NCI-H1092 treated with DMSO at 0.1 percent for 48 hours (cell line): ENCODE measurements around the gene DAGLA.

Source experiments
- DNase-seq: peaks from one replicate; lab custom pipeline; 2025; lab: John Stamatoyannopoulos, UW

DAGLA gene

GRCh38 chr11:61765550-61766253, 85.5 kb downstream of the DAGLA start:
- no peak for DNase-seq

GRCh38 chr11:61766353-61766841, 86.2 kb downstream of the DAGLA start:
- no peak for DNase-seq

GRCh38 chr11:61768376-61769076, 88.3 kb downstream of the DAGLA start:
- DNase-seq, result no peak

- no peak for DNase-seq
Observed at GRCh38 chr11:61769169-61769920, 89.2 kb downstream of the DAGLA start.

- no peak for DNase-seq
Observed at GRCh38 chr11:61769946-61770683, 89.9 kb downstream of the DAGLA start.

DNA sequence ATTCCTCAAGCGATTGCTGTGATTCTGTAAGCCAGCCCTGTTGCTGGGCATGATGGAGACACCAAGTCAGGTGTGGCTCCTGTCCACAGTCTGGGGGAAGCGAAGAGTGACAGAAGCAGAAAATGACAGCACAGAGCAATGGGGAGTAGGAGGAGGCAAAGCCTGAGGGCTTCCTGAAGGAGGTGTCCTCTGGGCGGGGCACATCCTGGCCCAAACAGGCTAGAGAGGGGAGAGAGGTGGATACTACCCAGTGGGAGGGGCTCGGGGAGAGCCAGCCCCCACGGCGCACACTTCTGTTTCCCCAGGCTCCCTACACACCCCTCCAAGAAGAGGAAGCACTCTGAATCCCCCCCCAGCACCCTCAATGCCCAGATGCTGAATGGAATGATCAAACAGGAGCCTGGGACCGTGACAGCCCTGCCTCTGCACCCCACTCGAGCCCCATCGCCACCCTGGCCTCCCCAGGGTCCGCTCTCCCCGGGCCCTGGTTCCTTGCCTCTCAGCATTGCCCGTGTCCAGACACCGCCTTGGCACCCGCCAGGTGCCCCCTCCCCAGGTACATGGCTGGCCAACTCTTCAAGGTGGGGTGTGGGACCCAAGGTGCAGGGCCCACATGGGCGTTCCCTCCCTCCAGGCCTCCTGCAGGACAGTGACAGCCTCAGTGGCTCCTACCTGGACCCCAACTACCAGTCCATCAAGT, 91.2 kb downstream of the DAGLA start:
- DNase-seq, result no peak

DNA sequence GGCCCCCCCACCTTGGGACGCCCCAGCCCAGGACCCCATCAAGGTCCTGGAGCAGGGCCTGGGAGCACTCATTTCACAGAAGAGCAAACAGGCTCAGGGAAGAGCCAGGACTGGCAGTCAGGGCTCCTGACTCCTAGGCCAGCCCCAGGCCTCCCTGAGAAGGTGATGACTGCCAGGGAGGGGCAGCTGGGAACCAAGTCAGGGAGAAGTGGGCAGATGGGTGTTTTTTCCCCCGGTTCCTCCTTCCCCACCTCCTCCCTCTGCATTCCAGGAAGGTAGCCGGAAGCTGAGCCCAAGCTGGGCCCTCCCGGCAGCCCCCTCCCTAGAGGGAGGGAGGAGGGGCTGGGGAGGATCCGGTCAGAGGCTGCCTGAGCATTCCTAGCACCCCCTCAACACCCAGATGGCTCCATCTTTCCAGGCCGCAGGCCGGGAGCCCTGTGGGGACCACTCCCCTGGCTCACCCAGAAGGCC, 91.8 kb downstream of the DAGLA start:
- DNase-seq, result no peak

DNA sequence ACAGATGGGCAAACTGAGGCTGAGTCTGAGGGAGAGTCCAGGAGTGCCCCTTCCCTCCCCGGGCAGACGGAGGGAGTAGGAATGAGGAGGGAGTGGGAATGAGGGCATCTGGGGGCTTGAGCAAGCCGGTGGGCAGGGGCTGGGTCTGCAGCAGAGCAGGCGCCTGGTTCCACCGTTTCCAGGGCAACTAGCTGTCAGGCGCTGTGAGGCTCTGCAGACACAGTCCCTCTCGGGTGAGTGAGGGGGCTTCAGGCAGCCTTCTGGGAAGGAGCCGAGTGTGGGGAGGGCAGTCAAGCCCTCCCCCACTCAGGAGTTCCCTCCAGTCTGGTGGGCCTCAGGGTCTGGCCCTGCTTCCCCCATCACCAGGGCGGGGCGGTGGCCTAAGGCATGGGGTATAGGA, 93.2 kb downstream of the DAGLA start:
- no peak for DNase-seq

DNA sequence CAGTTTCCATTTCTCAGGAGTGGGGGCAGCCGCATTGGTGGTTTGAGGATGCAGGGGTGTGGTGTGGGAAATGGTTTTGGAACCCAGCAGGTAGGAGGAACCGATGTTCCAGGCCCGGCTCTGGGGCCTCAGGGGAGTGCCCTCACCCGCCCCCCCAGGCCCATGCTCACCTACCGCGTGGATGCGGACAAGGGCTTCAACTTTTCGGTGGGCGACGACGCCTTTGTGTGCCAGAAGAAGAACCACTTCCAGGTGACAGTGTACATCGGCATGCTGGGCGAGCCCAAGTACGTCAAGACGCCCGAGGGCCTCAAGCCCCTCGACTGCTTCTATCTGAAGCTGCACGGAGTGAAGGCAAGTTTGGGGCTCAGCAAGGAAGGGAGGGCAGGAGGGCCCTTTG, 93.6 kb downstream of the DAGLA start:
- no peak for DNase-seq

- no peak for DNase-seq
Observed at GRCh38 chr11:61774411-61774810, 94.2 kb downstream of the DAGLA start.

DNA sequence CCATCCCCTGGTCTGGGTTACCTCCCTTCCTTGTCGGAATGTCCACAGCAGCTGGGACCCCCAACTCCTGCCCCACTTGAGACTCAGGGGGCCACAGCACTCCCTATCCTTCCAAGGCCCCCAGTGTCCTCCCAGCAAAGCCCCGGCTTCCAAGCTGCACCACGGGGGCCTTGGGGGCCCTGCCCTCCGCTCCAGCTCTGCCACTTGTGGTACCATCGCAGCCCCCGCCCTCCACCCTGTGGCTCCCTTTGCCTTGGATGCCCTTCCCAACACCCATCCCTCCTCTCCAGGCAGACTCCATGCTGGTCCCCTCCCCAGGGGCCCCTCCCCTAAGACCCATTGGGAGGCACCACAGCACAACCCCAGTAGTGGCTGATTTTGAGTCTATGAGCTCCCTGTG, 94.9 kb downstream of the DAGLA start:
- DNase-seq, result no peak

GRCh38 chr11:61775606-61776554, 95.7 kb downstream of the DAGLA start:
- DNase-seq, result no peak

DNA sequence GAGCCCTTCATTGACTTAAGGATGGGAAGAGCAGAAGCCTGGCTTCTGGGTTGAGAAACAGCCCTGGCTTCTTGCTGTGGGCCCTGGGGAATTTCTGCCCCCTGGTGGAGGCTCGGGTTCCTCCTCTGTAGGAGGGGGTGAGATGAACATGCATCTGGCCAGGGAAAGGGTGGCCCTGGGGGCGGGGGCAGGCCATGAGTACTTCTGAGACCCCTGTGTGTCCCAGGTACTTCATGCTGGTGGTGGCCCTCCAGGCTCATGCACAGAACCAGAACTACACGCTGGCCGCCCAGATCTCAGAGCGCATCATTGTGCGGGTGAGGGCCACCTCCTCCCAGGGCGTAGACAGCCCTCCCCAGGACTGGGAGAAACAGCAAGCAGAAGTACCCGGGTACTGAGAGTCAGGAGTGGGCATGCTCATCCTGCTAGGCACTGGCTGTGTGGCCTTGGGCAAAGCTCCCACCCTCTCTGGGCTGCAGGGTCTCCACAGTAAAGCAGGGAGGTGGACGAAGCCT, 96.4 kb downstream of the DAGLA start:
- DNase-seq, result no peak

GRCh38 chr11:61777234-61778090, 97.3 kb downstream of the DAGLA start:
- DNase-seq, result no peak

GRCh38 chr11:61778357-61778886, 98.2 kb downstream of the DAGLA start:
- DNase-seq, result no peak

DNA sequence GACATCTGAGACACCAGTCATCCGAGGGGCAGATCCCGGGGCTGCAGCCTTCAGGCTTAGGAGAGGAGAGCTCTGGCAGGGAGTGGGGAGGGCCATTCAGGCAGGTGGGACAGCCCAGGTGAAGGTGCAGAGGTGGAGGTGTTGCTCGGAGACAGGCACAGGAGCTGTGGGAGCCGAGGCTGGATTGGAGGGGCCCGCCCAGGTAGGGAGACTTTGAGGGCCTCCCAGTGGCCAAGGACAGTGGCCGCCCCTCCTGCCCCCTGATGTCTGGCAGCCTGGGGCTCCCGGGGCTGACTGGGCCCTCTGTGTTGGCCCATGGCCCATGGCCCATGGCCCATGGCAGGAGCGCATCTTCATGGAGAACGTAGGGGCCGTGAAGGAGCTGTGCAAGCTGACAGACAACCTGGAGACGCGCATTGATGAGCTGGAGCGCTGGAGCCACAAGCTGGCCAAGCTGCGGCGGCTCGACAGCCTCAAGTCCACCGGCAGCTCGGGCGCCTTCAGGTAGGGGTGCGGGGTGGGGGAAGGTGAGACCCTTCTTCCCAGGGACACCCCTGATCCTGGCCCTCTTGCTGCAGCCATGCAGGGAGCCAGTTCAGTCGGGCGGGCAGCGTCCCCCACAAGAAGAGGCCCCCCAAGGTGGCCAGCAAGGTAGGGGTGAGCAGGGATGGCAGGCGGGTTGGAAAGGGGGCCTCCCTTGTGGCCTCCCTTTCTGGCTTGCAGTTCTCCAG, 98.9 kb downstream of the DAGLA start:
- DNase-seq, result no peak

DNA sequence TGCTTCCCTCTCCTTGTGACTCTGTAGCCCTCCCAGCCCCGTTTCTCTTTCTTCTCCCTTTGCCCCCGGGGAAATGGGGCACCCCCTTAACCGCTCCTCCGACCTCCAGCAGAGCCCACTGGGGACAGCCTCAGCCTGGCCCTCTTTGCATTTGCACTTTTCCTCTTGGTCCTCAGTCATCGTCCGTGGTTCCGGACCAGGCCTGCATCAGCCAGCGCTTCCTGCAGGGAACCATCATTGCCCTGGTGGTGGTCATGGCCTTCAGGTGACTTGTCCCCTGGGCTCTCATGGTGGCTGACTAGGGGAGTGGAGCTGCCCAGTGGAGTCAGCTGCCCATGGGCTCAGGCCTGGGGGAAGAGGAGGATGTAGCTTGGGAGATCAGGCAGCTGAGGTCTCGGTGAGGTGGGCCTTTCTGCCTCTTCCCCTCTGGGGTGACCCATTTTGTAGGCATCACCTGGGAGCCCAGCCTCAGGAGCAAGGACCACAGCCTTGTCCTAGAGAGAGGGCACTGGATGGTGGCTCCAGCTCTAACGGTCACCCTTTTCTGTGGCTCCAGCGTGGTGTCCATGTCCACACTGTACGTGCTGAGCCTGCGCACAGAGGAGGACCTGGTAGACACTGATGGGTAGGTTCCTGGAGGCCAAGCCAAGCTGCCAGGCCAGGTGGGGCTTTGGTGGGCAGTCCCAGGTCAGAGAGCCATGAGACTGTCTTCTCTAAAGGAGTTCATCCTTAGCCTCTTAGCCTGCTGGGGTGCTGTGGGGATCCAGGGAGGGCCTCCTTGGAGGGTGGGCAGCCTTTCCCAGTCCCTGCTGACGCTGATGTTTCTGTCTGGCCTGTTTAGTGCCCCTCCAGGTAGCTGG, 99.7 kb downstream of the DAGLA start:
- no peak for DNase-seq
